ENCODE measurements around the gene DST. TPM values are rescaled to one million over a fixed set of nuclear protein-coding genes. Genes with fewer than 3 reads are reported as not detected.

DST gene
- total and polyA plus RNA-seq, 2 of the 4 experiments (the other 2 are of a cell fraction) = 97.7 to 452 TPM

- intact Hi-C loops (cut with micrococcal nuclease) (no loop called here), in situ Hi-C loops (cut with MboI; ENCODE audit: low sequenced_read_pairs) (no loop called here), dilution Hi-C loops (cut with HindIII; ENCODE audit: low sequenced_read_pairs, unreplicated experiment) (no loop called here)
- no peak overlapping the region for H4K91ac ChIP-seq (ENCODE audit: insufficient read depth, low read depth, low read length)
- H2BK120ac ChIP-seq (ENCODE audit: low read depth, low read length) = no peak overlapping the region; the same call in 1 of the 2 replicates
- no peaks in the 10 kb centered on the region for H3K27me3 ChIP-seq (ENCODE audit: control insufficient read depth, insufficient read depth, low read length)
- H2AK9ac ChIP-seq (replicated peaks; ENCODE audit: low read depth, low read length, poor library complexity) = no peak overlapping the region
- peaks cover 10% of the 10 kb centered on the region for H3K9me1 ChIP-seq (ENCODE audit: insufficient read depth, low read length)
- peaks cover 28 to 48% of the 10 kb centered on the region in 2 experiments for H3K79me1 ChIP-seq (ENCODE audit: low read depth in 1 of 2, low read length in 2 of 2)
- H3K36me3 ChIP-seq (ENCODE audit: control insufficient read depth, insufficient read depth, low read length) = peaks cover 25% of the 10 kb centered on the region
- WGBS, 2 experiments (ENCODE audit: extremely low coverage in 2 of 2, insufficient read length in 1 of 2) = no CpG with 5 or more reads among the region's 1 CpG
- no peak overlapping the region for H3K9ac ChIP-seq (ENCODE audit: low read depth, low read length)
- H2AFZ ChIP-seq (replicated peaks; ENCODE audit: low read length, poor library complexity) = no peak overlapping the region
- H3K4me3 ChIP-seq (ENCODE audit: insufficient read depth, low read depth, low read length) = no peak overlapping the region
- H3K14ac ChIP-seq (replicated peaks; ENCODE audit: low read depth, low read length) = no peak overlapping the region
- H2BK20ac ChIP-seq (ENCODE audit: low read depth, low read length) = no peak overlapping the region
- peaks cover 11% of the 10 kb centered on the region for H3K4me1 ChIP-seq (ENCODE audit: control insufficient read depth, insufficient read depth, low read length)
- H3K4me2 ChIP-seq (ENCODE audit: low read depth, low read length) = no peak overlapping the region
- H2BK15ac ChIP-seq (ENCODE audit: low read depth, low read length) = no peak overlapping the region
- ChIA-PET POLR2A (ENCODE audit: unreplicated experiment) (no interaction called here), CTCF (no interaction called here)
- H3K56ac ChIP-seq (ENCODE audit: extremely low read depth, insufficient read depth, low read length) = no peak overlapping the region; the same call in 1 of the 2 replicates
- no peaks in the 10 kb centered on the region; the same call in 1 of the 2 replicates for H4K20me1 ChIP-seq (ENCODE audit: insufficient read depth, low read length)
- H2AK5ac ChIP-seq (ENCODE audit: low read depth, low read length) = no peak overlapping the region
- no peak overlapping the region; the same call in 1 of the 2 replicates for H3K18ac ChIP-seq (ENCODE audit: low read depth, low read length)
- no peak overlapping the region for H3K4ac ChIP-seq (ENCODE audit: low read depth, low read length)
- H3K23ac ChIP-seq (ENCODE audit: low read depth, low read length) = no peak overlapping the region
- peak; percentile 25 for DNase-seq
- H2BK5ac ChIP-seq (ENCODE audit: low read depth, low read length, poor library complexity, severe bottlenecking) = no peak overlapping the region
- TF ChIP-seq NFE2L2 (IDR thresholded peaks at IDR 0.05; ENCODE audit: low read depth, low read length) (no peak), FOS (IDR thresholded peaks at IDR 0.05; ENCODE audit: low read depth, low read length) (no peak), ELK1 (IDR thresholded peaks at IDR 0.05; ENCODE audit: borderline replicate concordance, low read depth, low read length) (no peak), RFX5 (IDR thresholded peaks at IDR 0.05; ENCODE audit: low read depth, low read length) (no peak)
- H4K5ac ChIP-seq (ENCODE audit: low read depth, low read length) = no peak overlapping the region
- BruUV-seq (replicated peaks) = no TSS peak
- no peak overlapping the region for H4K8ac ChIP-seq (ENCODE audit: low read depth in 2 of 2, low read length in 2 of 2)
- no peaks in the 10 kb centered on the region for H3K9me3 ChIP-seq (ENCODE audit: control insufficient read depth, insufficient read depth, low read length)
- no peak overlapping the region for H3K27ac ChIP-seq (ENCODE audit: insufficient read depth, low read length)
- peak; percentile 12; the same call in 1 of the 2 replicates for ATAC-seq (ENCODE audit: low read depth)
Observed at GRCh38 chr6:56513631-56514030, 129.1 kb downstream of the DST start.
